Measurements from ENCODE around the gene PARD3.

The PARD3 gene

GRCh38 chr10:34666008-34666704, 148.9 kb downstream of the PARD3 start:
- no peak overlapping the region; the same call in 1 of the 2 replicates for H3K27ac ChIP-seq
- peak; percentile 79 for TF ChIP-seq CTCF (conservative IDR thresholded peaks at IDR 0.05)

- no peak overlapping the region for H3K27ac ChIP-seq
- no peak for TF ChIP-seq CTCF (conservative IDR thresholded peaks at IDR 0.05)
Measured at GRCh38 chr10:34664706-34665105, 150.4 kb downstream of the PARD3 start.

GRCh38 chr10:34661580-34661979, 153.5 kb downstream of the PARD3 start:
- no peak for TF ChIP-seq CTCF (conservative IDR thresholded peaks at IDR 0.05)
- H3K27ac ChIP-seq, result no peak overlapping the region

GRCh38 chr10:34658934-34659333, 156.2 kb downstream of the PARD3 start:
- no peak for TF ChIP-seq CTCF (conservative IDR thresholded peaks at IDR 0.05)
- H3K27ac ChIP-seq, result no peak overlapping the region

GRCh38 chr10:34656661-34657060, 158.4 kb downstream of the PARD3 start:
- no peak for TF ChIP-seq CTCF (conservative IDR thresholded peaks at IDR 0.05)
- no peak overlapping the region for H3K27ac ChIP-seq

- H3K27ac ChIP-seq, result no peak overlapping the region
- TF ChIP-seq CTCF (conservative IDR thresholded peaks at IDR 0.05), result peak; percentile 80
Measured at GRCh38 chr10:34655286-34656170, 159.6 kb downstream of the PARD3 start.

- TF ChIP-seq CTCF (conservative IDR thresholded peaks at IDR 0.05), result no peak
- H3K27ac ChIP-seq, result no peak overlapping the region
Measured at GRCh38 chr10:34654211-34654610, 160.9 kb downstream of the PARD3 start.
